Ishikawa (cell line): ENCODE measurements around the gene POLN.

Source experiments
- EP300 ChIP-seq: IDR thresholded peaks from 2 replicates; pipeline ENCODE4 v1.6.1; 2012; ENCODE audit warnings: borderline replicate concordance
- FOXM1 ChIP-seq: IDR thresholded peaks from 2 replicates; pipeline ENCODE4 v1.6.1; 2012; ENCODE audit warnings: low read depth, borderline replicate concordance
- MAX ChIP-seq: IDR thresholded peaks from 2 replicates; pipeline ENCODE4 v1.6.1; 2012
- NFIC ChIP-seq: IDR thresholded peaks from 2 replicates; pipeline ENCODE4 v1.6.1; 2012
- REST ChIP-seq: IDR thresholded peaks from 2 replicates; pipeline ENCODE4 v1.6.1; 2012; ENCODE audit warnings: low read depth, mild to moderate bottlenecking

GRCh38 chr4:2070421-2071251 is 171.3 kb downstream of the POLN start:
- TF ChIP-seq REST (no peak), EP300 (no peak), MAX (no peak), NFIC (no peak), FOXM1 (no peak)
